NCI-H460 (cell line): ENCODE results near the gene CASK. TPM values are rescaled to one million over a fixed set of nuclear protein-coding genes. Genes with fewer than 3 reads are reported as not detected.
"Not testable (repeated sequence)": the region's sequence is repeated elsewhere in the genome, so short reads cannot be mapped to it uniquely, and the experiment has no call there.

Experiments
- DNase-seq: peaks from one replicate; pipeline ENCODE4 v3.0.0-alpha.2; 2016; ENCODE audit warnings: low read depth; ENCODE audit errors: extremely low read depth
- total RNA-seq: library from RNA; depleted of rRNA; stranded (reverse); fragments of >200 nt; shearing (Covaris generic); gene quantifications from 2 replicates; pipeline ENCODE4 v1.2.3, GENCODE V29; 2014

CASK gene
- total RNA-seq, 1 experiment from 2014 or later = 27.7 TPM

- DNase-seq = no peak
These were observed 219.8 kb downstream of the CASK start for GRCh38 chrX:41703574-41704029.

- no peak for DNase-seq
These were observed 227.9 kb downstream of the CASK start for GRCh38 chrX:41695426-41695825.

DNA sequence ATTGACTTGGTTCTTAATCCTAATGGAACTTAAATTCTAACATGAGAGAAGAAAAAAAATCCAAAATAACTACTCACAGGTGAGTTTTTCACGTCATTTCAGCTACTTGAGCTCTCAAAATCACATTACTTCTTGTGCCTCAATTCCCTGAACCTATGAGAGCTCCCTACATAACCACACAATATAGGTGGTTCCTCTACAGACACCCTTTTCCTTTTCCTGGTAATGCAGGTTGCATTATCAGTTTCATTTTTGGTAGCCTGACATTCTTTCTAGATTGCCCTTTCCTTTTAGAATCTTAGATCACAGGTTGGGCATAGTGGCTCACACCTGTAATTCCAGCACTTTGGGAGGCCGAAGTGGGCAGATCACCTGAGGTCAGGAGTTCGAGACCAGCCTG is 230.3 kb downstream of the CASK start:
- DNase-seq = no peak

DNA sequence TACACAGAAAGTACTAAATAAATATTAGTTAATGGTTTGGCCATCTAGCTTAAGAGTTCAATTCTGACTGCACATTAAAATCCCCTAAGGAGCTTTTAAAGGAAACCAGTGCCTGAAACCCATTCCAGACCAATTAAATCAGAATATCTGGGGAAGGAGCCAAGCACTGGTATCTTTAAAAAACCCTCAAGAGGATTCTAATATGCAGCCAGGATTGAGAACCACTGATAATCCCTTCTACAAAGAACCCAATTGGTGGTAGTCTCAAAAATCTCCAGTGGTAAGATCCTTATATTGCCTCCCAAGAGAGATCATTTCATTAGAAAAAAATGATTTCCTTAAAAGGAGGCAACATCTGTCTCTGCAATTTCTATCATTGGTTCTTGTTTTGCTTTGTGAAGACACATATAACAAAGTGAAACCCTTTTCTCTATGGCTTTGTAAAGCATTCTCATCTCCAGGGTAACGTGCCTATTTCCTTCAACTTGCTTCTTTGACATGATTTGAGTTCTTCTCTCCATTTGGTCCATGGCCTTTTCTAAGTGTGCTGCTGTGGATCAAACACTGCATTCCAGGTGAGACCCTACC is 231.1 kb downstream of the CASK start:
- DNase-seq = no peak

GRCh38 chrX:41689711-41690110 is 233.6 kb downstream of the CASK start:
- DNase-seq = no peak

DNA sequence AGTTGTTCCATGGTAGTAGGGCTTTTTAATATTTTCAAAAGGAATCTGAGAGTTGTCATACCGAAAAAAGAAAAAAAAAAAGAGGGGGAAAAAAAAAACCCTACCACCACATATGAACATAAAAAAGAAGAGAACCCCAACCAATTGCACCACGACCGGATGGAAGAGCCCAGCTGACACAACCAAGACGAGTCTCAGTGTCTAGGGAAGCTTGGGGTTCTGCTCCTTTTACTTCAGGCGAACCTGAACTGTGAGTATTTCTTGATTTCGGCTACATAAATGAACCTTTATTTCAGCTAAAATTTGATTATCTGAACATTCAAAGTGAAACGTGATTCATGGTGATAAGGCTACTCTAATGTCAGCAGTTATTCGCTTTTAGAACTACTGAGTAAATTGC is 234.5 kb downstream of the CASK start, which contains the start of gene GPR34:
Gene GPR34 (plus strand): TSS at position 139 of the 400 bp plus-strand sequence. CDS start 6,661 bp downstream, outside the sequence.
- DNase-seq = no peak

- no peak for DNase-seq
These were observed 235.2 kb downstream of the CASK start for GRCh38 chrX:41688156-41688555.

- DNase-seq = no peak
These were observed 236.6 kb downstream of the CASK start for GRCh38 chrX:41686788-41687187.

GRCh38 chrX:41684940-41685339 is 238.4 kb downstream of the CASK start:
- no peak for DNase-seq

DNA sequence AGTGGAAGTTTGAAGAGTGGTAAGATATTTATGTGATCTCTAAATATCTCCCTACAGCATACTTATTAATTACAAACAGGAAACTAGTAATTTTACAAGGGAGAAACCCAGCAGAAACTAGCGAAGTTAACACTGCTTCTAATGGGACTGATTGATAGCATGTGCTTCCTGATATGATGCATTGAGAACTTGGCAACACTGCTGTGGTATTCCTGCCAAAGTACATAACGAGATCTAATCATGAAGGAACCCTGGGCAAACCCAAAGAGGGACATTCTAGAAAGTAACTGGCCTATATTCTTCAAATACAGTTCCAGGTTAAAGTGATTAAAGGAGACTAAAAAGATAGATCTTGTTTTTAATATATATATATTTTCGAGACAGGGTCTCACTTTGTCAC is 239.2 kb downstream of the CASK start:
- DNase-seq = no peak

GRCh38 chrX:41677183-41678060 is 245.9 kb downstream of the CASK start:
- DNase-seq = no peak

DNA sequence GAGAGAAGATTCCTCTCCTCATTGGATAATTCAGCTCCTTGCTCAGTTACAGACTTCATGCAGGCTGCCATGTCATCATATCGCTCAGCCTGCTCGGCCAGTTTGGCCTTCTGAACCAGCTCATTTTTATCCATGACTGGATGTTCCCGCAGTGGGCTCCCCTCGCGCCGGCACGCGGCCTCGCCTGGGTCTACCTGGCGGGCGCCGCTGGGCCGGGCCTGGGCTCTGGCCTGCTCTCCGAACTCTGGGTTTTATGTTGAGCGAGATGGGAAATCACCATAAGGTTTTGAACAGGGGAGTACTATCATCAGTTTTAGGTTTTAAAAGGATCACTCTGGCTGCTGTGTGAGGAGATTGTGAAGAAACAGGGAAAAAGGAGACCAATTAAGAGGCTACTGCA is 247.0 kb downstream of the CASK start:
- DNase-seq = not testable (repeated sequence)

- DNase-seq = no peak
These were observed 250.7 kb downstream of the CASK start for GRCh38 chrX:41672643-41673042.

- no peak for DNase-seq
These were observed 252.3 kb downstream of the CASK start for GRCh38 chrX:41671082-41671481.

- no peak for DNase-seq
These were observed 253.2 kb downstream of the CASK start for GRCh38 chrX:41670112-41670511.

DNA sequence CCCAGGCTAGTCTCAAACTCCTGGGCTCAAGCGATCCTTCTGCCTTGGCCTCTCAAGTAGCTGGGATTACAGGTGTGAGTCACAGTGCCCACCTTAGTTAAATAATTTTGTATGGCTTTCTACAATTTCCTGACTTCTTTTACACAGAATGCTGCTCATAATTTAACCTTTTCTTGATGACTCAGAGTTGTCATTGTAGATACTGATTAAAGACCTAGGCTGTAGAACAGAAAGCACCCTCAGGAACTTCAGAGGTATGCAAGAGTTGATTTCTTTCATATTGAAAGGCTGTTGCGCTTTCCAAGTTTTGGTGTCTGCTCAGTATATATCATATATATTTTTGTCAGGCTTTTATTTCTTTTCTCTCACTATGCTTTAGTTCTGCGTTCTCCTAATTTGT is 255.7 kb downstream of the CASK start:
- DNase-seq = no peak

DNA sequence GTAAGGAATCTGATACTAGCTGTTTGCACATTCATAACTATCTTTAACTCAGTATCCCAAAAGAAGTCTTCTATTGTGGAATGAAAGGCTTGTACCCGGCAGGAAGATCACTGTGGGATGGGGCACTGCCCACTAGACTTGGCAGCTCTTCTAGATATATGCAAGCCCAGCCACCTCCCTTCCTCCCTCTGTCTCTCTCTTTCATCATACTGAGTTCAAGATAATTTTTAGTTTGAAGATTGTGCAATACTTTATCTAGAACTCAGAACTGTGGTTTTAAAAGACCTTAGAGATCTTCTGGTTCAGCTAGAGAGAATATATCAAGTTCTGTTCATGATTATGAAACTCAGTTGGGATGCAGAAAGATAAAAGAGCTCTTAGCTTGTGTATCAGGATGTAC is 257.1 kb downstream of the CASK start:
- DNase-seq = peak; percentile 43

- DNase-seq = no peak
These were observed 257.7 kb downstream of the CASK start for GRCh38 chrX:41665686-41666085.

DNA sequence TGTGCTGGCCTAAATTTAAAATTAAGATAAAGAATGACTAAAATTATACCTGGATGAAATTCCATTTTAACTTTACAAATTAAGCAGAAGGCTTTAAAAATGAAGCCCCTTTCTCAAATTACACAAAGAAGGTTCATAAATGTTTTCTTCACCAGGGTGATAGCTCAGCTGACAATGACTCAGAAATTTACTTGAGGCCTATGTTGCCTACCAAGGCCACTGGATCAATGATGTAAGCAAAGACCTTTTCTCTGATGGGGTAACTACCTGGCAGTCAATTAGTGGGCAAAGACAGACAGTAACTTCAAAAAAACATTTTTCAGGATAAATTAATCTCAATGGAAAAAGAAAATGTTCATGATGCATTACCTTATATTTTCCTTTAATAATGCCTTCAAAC is 258.4 kb downstream of the CASK start:
- no peak for DNase-seq

GRCh38 chrX:41664375-41664901 is 258.9 kb downstream of the CASK start:
- no peak for DNase-seq

DNA sequence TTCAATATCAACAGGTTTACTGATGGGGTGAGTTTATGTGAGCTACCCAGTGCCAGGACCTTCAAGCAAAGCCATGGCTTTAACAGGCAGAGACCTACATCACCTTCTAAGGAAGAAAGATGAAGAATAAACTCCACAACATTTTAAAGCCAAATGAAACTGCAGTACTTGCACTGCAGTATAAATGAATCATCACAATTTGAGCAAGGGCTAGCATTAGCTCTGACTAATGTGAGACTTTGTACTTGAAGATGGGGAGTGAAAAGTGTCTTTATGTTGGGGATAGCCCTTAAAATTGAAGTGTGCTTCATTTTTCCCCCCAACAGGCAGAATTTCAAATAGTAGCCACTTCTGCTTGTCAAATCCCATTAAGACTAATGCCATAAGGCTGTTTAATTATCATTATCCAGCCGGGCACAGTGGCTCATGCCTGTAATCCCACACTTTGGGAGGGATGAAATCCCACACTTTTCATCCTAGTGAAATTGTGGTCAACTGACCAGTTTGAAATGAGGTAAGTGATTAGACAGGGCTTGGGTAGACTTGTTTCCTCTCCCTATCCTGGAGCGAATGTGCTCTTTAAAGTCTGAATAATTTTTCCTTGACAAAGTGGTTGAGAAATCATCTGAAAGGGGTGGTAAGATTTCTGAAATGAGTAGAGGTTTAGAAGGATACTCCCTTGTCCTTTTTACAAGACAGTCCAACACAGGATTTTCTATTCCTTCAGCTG is 261.8 kb downstream of the CASK start:
- DNase-seq = no peak
